ENCODE results near the gene APRT. TPM values are rescaled to one million over a fixed set of nuclear protein-coding genes. Genes with fewer than 3 reads are reported as not detected.

The APRT gene
- total RNA-seq, 4 donors from 2014 or later = 60.6 to 141 (median 98.6) TPM

GRCh38 chr16:88839026-88839529, 27.4 kb upstream of the APRT start:
- no peak for DNase-seq (ENCODE audit: extremely low spot score)
- Histone ChIP-seq H3K36me3 (peaks cover 24 to 83% (median 63%) of the 10 kb centered on the region in 4 donors), H3K4me3 (no peak overlapping the region), H3K9me3 (no peaks in the 10 kb centered on the region), H3K27me3 (no peaks in the 10 kb centered on the region), H3K27ac (replicated peaks in 1 of 4) (no peak overlapping the region), H3K4me1 (no peaks in the 10 kb centered on the region)
- 90% methylated on average over 28 of the region's 39 CpGs for WGBS
- intact Hi-C loops (cut with DNase I) = no loop called here
- TF ChIP-seq EP300 (IDR thresholded peaks at IDR 0.05) (no peak), POLR2AphosphoS5 (IDR thresholded peaks at IDR 0.05) (no peak), POLR2A (IDR thresholded peaks at IDR 0.05; ENCODE audit: low read depth) (no peak), CTCF (IDR thresholded peaks at IDR 0.05) (no peak)

DNA sequence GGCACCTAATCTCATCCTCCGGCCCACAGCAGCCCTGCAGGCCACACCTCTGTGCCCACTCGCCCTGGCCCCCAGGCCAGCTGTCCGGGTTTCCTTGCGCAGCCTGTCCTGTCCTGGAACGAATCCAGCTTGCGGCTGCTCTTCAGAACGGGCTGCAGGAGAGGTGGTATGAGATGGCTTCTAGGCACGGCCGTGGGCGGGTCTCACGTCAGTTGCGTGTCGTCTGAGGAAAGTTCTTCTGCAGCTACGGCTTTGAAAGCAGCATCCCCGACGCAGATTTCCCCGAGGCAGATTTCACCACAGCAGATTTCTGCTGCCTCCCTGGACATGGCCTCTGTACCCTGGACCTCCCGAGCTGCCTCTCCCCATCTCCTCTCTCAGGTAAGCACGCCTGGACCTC, 26.8 kb upstream of the APRT start:
- Histone ChIP-seq H3K27me3 (no peaks in the 10 kb centered on the region), H3K4me1 (no peaks in the 10 kb centered on the region), H3K36me3 (peaks cover 24 to 81% (median 63%) of the 10 kb centered on the region in 4 donors), H3K9me3 (no peaks in the 10 kb centered on the region), H3K4me3 (no peak overlapping the region), H3K27ac (replicated peaks in 1 of 4) (no peak overlapping the region)
- WGBS = 85% methylated on average over 19 of the region's 19 CpGs
- TF ChIP-seq POLR2AphosphoS5 (IDR thresholded peaks at IDR 0.05) = no peak
- no peak for TF ChIP-seq POLR2A (IDR thresholded peaks at IDR 0.05; ENCODE audit: low read depth)
- TF ChIP-seq EP300 (IDR thresholded peaks at IDR 0.05) = no peak
- TF ChIP-seq CTCF (IDR thresholded peaks at IDR 0.05) = no peak
- intact Hi-C loops (cut with DNase I) = no loop called here
- no peak for DNase-seq (ENCODE audit: extremely low spot score)

- Histone ChIP-seq H3K27ac (replicated peaks in 1 of 4) (no peak overlapping the region), H3K4me3 (no peak overlapping the region), H3K27me3 (no peaks in the 10 kb centered on the region), H3K9me3 (no peaks in the 10 kb centered on the region), H3K36me3 (peaks cover 24 to 74% (median 61%) of the 10 kb centered on the region in 4 donors), H3K4me1 (no peaks in the 10 kb centered on the region)
- no peak for DNase-seq (ENCODE audit: extremely low spot score)
- 93% methylated on average over 18 of the region's 20 CpGs for WGBS
- TF ChIP-seq POLR2AphosphoS5 (IDR thresholded peaks at IDR 0.05) (no peak), EP300 (IDR thresholded peaks at IDR 0.05) (no peak), POLR2A (IDR thresholded peaks at IDR 0.05; ENCODE audit: low read depth) (no peak), CTCF (IDR thresholded peaks at IDR 0.05) (no peak)
- intact Hi-C loops (cut with DNase I) = no loop called here
These were observed 26.1 kb upstream of the APRT start for GRCh38 chr16:88837806-88838205.

- no peak overlapping the region for H3K4me3 ChIP-seq
- intact Hi-C loops (cut with DNase I) = no loop called here
- no peaks in the 10 kb centered on the region for H3K9me3 ChIP-seq
- TF ChIP-seq POLR2AphosphoS5 (IDR thresholded peaks at IDR 0.05) = no peak
- TF ChIP-seq EP300 (IDR thresholded peaks at IDR 0.05) = no peak
- no peak for TF ChIP-seq CTCF (IDR thresholded peaks at IDR 0.05)
- TF ChIP-seq POLR2A (IDR thresholded peaks at IDR 0.05; ENCODE audit: low read depth) = no peak
- H3K27ac ChIP-seq (replicated peaks in 1 of 4) = no peak overlapping the region
- no peak for DNase-seq (ENCODE audit: extremely low spot score)
- 90% methylated on average over 16 of the region's 17 CpGs for whole genome bisulfite sequencing
- no peaks in the 10 kb centered on the region for H3K27me3 ChIP-seq
- no peaks in the 10 kb centered on the region for H3K4me1 ChIP-seq
- peaks cover 24 to 66% (median 54%) of the 10 kb centered on the region in 4 donors for H3K36me3 ChIP-seq
These were observed 25.1 kb upstream of the APRT start for GRCh38 chr16:88836791-88837190.

DNA sequence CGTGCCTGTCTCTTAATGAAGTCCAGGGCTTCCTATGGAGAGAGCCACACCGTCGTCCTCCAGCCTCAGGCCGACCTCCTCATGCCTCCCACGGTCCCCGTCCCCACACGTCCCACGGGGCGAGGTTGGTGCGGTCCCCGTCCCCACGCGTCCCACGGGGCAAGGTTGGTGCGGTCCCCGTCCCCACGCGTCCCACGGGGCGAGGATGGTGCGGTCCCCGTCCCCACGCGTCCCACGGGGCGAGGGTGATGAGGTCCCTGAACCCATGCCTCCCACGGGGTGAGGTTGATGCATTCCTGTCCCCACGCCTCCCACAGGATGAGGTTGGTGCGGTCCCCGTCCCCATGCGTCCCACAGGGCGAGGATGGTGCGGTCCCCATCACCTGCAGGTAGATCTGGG, 24.1 kb upstream of the APRT start:
- DNase-seq (ENCODE audit: extremely low spot score) = no peak
- Histone ChIP-seq H3K36me3 (peaks cover 24 to 59% (median 48%) of the 10 kb centered on the region in 4 donors), H3K9me3 (no peaks in the 10 kb centered on the region), H3K4me3 (no peak overlapping the region), H3K27ac (replicated peaks in 1 of 4) (no peak overlapping the region), H3K27me3 (no peaks in the 10 kb centered on the region), H3K4me1 (no peaks in the 10 kb centered on the region)
- intact Hi-C loops (cut with DNase I) = no loop called here
- TF ChIP-seq EP300 (IDR thresholded peaks at IDR 0.05) = no peak
- WGBS = 96% methylated on average over 15 of the region's 33 CpGs

Measured in esophagus muscularis mucosa (tissue), 4 donors.